ENCODE data around the gene FABP7.
"Not testable (repeated sequence)": the region's sequence is repeated elsewhere in the genome, so short reads cannot be mapped to it uniquely, and the experiment has no call there.

FABP7 gene

DNA sequence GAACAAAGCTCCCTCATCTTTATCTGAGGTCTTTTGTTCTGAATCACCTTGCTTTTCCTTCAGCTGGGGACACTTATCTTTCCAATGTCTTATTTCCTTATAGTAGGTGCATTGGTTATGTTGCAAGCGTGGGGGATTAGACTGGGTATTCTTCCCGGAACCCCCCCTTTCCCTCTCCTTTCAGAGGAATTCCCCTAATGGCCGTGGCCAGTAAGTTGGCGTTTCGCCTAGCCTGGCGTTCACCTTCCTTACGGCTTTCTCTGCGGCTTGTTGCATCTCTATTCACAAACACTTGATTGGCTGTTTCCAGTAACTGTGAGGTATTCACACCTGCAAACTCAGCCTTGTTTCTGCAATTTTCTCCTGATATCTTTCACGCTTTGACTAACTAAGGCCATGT, 32.8 kb upstream of the FABP7 start:
- Histone ChIP-seq H3K27ac (ENCODE audit: low read length) (no peak overlapping the region), H3K4me3 (ENCODE audit: low read length) (no peak overlapping the region), H3K9me3 (ENCODE audit: control insufficient read depth, low read depth, low read length) (no peaks in the 10 kb centered on the region), H3K36me3 (ENCODE audit: control insufficient read depth, low read depth, low read length) (no peaks in the 10 kb centered on the region), H3K4me1 (ENCODE audit: control insufficient read depth, low read depth, low read length) (no peaks in the 10 kb centered on the region), H3K27me3 (ENCODE audit: control insufficient read depth, insufficient read depth, low read length) (no peaks in the 10 kb centered on the region), H3K9ac (ENCODE audit: low read length) (no peak overlapping the region)

GRCh38 chr6:122747573-122747972, 31.9 kb upstream of the FABP7 start:
- Histone ChIP-seq H3K4me1 (ENCODE audit: control insufficient read depth, low read depth, low read length) (peaks cover 5% of the 10 kb centered on the region), H3K27ac (ENCODE audit: low read length) (no peak overlapping the region), H3K4me3 (ENCODE audit: low read length) (no peak overlapping the region), H3K9me3 (ENCODE audit: control insufficient read depth, low read depth, low read length) (no peaks in the 10 kb centered on the region), H3K27me3 (ENCODE audit: control insufficient read depth, insufficient read depth, low read length) (peaks cover 3% of the 10 kb centered on the region), H3K36me3 (ENCODE audit: control insufficient read depth, low read depth, low read length) (no peaks in the 10 kb centered on the region), H3K9ac (ENCODE audit: low read length) (no peak overlapping the region)

DNA sequence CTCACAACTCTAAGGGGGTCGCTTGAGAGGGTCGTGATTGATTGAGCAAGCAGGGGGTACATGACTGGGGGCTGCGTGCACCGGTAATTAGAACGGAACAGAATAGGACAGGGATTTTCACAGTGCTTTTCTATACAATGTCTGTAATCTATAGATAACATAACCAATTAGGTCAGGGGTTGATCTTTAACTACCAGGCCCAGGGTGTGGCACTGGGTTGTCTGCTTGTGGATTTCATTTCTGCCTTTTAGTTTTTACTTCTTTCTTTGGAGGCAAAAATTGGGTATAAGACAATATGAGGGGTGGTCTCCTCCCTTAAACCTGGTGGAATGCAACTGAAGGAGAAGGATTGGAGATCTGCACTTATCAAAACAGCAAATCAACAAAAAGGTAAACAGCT, 30.6 kb upstream of the FABP7 start:
- peaks cover 13% of the 10 kb centered on the region for H3K27me3 ChIP-seq (ENCODE audit: control insufficient read depth, insufficient read depth, low read length)
- H3K4me1 ChIP-seq (ENCODE audit: control insufficient read depth, low read depth, low read length) = peaks cover 19% of the 10 kb centered on the region
- not testable (repeated sequence) for H3K9ac ChIP-seq (ENCODE audit: low read length); H3K4me3 ChIP-seq (ENCODE audit: low read length); H3K9me3 ChIP-seq (ENCODE audit: control insufficient read depth, low read depth, low read length); H3K36me3 ChIP-seq (ENCODE audit: control insufficient read depth, low read depth, low read length); H3K27ac ChIP-seq (ENCODE audit: low read length)

- Histone ChIP-seq H3K4me1 (ENCODE audit: control insufficient read depth, low read depth, low read length) (peaks cover 22% of the 10 kb centered on the region), H3K9me3 (ENCODE audit: control insufficient read depth, low read depth, low read length) (no peaks in the 10 kb centered on the region), H3K36me3 (ENCODE audit: control insufficient read depth, low read depth, low read length) (no peaks in the 10 kb centered on the region), H3K27ac (ENCODE audit: low read length) (no peak overlapping the region), H3K4me3 (ENCODE audit: low read length) (no peak overlapping the region), H3K27me3 (ENCODE audit: control insufficient read depth, insufficient read depth, low read length) (peaks cover 18% of the 10 kb centered on the region), H3K9ac (ENCODE audit: low read length) (no peak overlapping the region)
Observed at GRCh38 chr6:122749451-122750050, 30.0 kb upstream of the FABP7 start.

GRCh38 chr6:122751326-122751725, 28.2 kb upstream of the FABP7 start:
- Histone ChIP-seq H3K4me1 (ENCODE audit: control insufficient read depth, low read depth, low read length) (peaks cover 22% of the 10 kb centered on the region), H3K9ac (ENCODE audit: low read length) (no peak overlapping the region), H3K4me3 (ENCODE audit: low read length) (no peak overlapping the region), H3K9me3 (ENCODE audit: control insufficient read depth, low read depth, low read length) (no peaks in the 10 kb centered on the region), H3K27ac (ENCODE audit: low read length) (no peak overlapping the region), H3K27me3 (ENCODE audit: control insufficient read depth, insufficient read depth, low read length) (peaks cover 29% of the 10 kb centered on the region), H3K36me3 (ENCODE audit: control insufficient read depth, low read depth, low read length) (no peaks in the 10 kb centered on the region)

DNA sequence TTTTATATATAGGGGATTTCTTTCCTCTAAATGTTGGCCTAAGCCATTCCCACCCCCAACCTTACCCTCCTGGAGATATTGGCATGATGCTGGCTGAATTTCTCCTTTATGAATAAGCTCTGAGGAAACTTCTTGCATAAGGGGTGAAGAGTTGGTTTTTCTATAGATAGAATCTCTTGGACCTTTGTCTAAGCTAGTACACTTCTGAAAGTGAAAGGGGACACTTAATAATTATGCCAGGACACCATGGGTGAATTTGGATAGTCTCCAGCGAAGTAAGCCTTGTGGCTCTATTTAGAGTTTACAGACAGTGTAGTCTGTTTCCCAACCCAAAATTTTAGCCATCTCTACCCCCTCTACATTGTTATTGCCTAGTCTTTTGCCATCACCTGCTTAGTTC, 27.1 kb upstream of the FABP7 start:
- Histone ChIP-seq H3K4me1 (ENCODE audit: control insufficient read depth, low read depth, low read length) (peaks cover 22% of the 10 kb centered on the region), H3K27ac (ENCODE audit: low read length) (no peak overlapping the region)

DNA sequence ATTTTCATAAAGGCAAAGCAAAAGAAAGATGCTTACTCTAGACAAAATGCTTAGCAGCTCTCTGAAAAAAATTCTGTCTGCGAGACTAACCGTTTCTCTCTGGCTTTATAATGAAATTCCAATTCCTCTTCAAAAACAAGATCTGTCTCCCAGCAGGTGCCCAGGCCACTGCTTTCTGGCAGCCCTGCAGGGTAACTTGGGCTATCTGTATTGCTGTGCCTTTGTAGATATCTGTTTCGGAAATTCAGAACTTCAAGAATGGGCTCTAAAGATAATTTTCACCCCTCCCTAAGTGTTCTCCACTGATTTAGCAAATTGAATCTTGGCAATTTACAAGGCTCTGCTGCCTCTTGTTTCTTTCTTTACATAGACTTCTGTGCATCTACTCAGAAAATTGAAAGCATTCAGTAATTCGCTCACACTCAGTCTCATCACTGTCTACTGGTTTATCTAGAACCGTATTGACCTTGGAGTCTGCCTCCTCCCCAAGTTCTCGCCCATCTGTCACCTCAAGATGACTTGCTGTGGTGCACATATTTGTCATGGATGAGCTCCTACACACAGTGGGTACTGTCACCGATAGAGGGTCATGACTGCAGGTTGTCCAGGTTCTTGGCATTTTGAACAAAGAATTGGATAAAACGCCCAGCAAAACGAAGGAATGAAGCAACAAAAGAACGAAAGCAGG, 26.4 kb upstream of the FABP7 start:
- H3K4me1 ChIP-seq (ENCODE audit: control insufficient read depth, low read depth, low read length) = peaks cover 22% of the 10 kb centered on the region
- no peaks in the 10 kb centered on the region for H3K9me3 ChIP-seq (ENCODE audit: control insufficient read depth, low read depth, low read length)
- peaks cover 44% of the 10 kb centered on the region for H3K27me3 ChIP-seq (ENCODE audit: control insufficient read depth, insufficient read depth, low read length)
- H3K36me3 ChIP-seq (ENCODE audit: control insufficient read depth, low read depth, low read length) = no peaks in the 10 kb centered on the region
- H3K4me3 ChIP-seq (ENCODE audit: low read length) = no peak overlapping the region
- no peak overlapping the region for H3K9ac ChIP-seq (ENCODE audit: low read length)
- H3K27ac ChIP-seq (ENCODE audit: low read length) = no peak overlapping the region

More for the DNA sequence above, 27.1 kb upstream of the FABP7 start:
- Histone ChIP-seq H3K36me3 (ENCODE audit: control insufficient read depth, low read depth, low read length) (no peaks in the 10 kb centered on the region), H3K27me3 (ENCODE audit: control insufficient read depth, insufficient read depth, low read length) (peaks cover 40% of the 10 kb centered on the region), H3K9me3 (ENCODE audit: control insufficient read depth, low read depth, low read length) (no peaks in the 10 kb centered on the region), H3K4me3 (ENCODE audit: low read length) (no peak overlapping the region), H3K9ac (ENCODE audit: low read length) (no peak overlapping the region)

- no peak overlapping the region for H3K4me3 ChIP-seq (ENCODE audit: low read length)
- H3K27me3 ChIP-seq (ENCODE audit: control insufficient read depth, insufficient read depth, low read length) = peaks cover 48% of the 10 kb centered on the region
- no peaks in the 10 kb centered on the region for H3K36me3 ChIP-seq (ENCODE audit: control insufficient read depth, low read depth, low read length)
- H3K9ac ChIP-seq (ENCODE audit: low read length) = no peak overlapping the region
- peaks cover 22% of the 10 kb centered on the region for H3K4me1 ChIP-seq (ENCODE audit: control insufficient read depth, low read depth, low read length)
- H3K27ac ChIP-seq (ENCODE audit: low read length) = no peak overlapping the region
- no peaks in the 10 kb centered on the region for H3K9me3 ChIP-seq (ENCODE audit: control insufficient read depth, low read depth, low read length)
Observed at GRCh38 chr6:122753688-122754056, 25.8 kb upstream of the FABP7 start.

GRCh38 chr6:122754191-122754731, 25.3 kb upstream of the FABP7 start:
- no peaks in the 10 kb centered on the region for H3K36me3 ChIP-seq (ENCODE audit: control insufficient read depth, low read depth, low read length)
- peaks cover 22% of the 10 kb centered on the region for H3K4me1 ChIP-seq (ENCODE audit: control insufficient read depth, low read depth, low read length)
- peaks cover 48% of the 10 kb centered on the region for H3K27me3 ChIP-seq (ENCODE audit: control insufficient read depth, insufficient read depth, low read length)
- no peak overlapping the region for H3K9ac ChIP-seq (ENCODE audit: low read length)
- no peak overlapping the region for H3K4me3 ChIP-seq (ENCODE audit: low read length)
- H3K27ac ChIP-seq (ENCODE audit: low read length) = no peak overlapping the region
- H3K9me3 ChIP-seq (ENCODE audit: control insufficient read depth, low read depth, low read length) = no peaks in the 10 kb centered on the region

DNA sequence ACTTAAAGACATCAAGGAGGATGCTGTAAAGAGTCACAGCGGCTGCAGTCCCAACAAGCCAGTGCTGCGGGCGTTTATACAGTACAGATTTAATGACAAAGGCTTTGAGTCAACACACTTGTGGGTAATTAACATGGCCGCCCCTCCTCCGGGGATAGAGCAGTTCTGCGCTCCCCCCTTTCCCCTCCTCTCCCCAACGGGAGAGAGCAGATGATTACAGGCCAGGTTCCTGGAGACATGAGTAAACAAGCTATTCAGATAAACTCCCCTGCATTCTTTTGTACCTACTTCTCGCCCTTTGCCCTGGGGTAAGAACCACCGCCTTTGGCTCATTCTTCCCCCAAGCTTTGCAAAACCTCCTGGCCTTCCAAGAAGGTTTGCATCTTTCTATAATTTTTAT, 23.6 kb upstream of the FABP7 start:
- Histone ChIP-seq H3K36me3 (ENCODE audit: control insufficient read depth, low read depth, low read length) (no peaks in the 10 kb centered on the region), H3K9me3 (ENCODE audit: control insufficient read depth, low read depth, low read length) (no peaks in the 10 kb centered on the region), H3K9ac (ENCODE audit: low read length) (no peak overlapping the region)

GRCh38 chr6:122758927-122759334, 20.6 kb upstream of the FABP7 start:
- Histone ChIP-seq H3K27me3 (ENCODE audit: control insufficient read depth, insufficient read depth, low read length) (peaks cover 35% of the 10 kb centered on the region), H3K9me3 (ENCODE audit: control insufficient read depth, low read depth, low read length) (no peaks in the 10 kb centered on the region), H3K36me3 (ENCODE audit: control insufficient read depth, low read depth, low read length) (no peaks in the 10 kb centered on the region), H3K4me1 (ENCODE audit: control insufficient read depth, low read depth, low read length) (peaks cover 4% of the 10 kb centered on the region), H3K27ac (ENCODE audit: low read length) (no peak overlapping the region), H3K9ac (ENCODE audit: low read length) (no peak overlapping the region), H3K4me3 (ENCODE audit: low read length) (no peak overlapping the region)

More for the DNA sequence above, 23.6 kb upstream of the FABP7 start:
- H3K27me3 ChIP-seq (ENCODE audit: control insufficient read depth, insufficient read depth, low read length) = peaks cover 48% of the 10 kb centered on the region
- H3K4me1 ChIP-seq (ENCODE audit: control insufficient read depth, low read depth, low read length) = peaks cover 22% of the 10 kb centered on the region
- no peak overlapping the region for H3K4me3 ChIP-seq (ENCODE audit: low read length)
- no peak overlapping the region for H3K27ac ChIP-seq (ENCODE audit: low read length)

DNA sequence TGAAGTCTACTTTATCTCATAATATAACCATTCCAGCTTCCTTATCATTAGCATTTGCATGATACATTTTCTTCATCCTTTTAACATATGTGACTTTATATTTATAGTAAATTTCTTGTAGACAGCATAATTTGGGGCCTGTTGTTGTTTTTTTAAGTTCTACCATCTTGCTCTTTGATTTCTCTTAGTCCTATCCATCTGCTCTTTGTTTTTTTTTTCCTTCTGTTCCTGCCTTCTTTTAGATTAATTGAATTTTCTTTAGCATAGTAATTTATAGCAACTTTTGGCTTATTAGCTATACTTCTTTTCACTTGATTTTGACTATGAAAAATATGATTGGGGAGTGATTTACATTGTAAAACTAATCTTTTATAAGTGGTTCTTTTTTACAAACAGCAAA, 19.2 kb upstream of the FABP7 start:
- Histone ChIP-seq H3K27me3 (ENCODE audit: control insufficient read depth, insufficient read depth, low read length) (peaks cover 24% of the 10 kb centered on the region), H3K27ac (ENCODE audit: low read length) (no peak overlapping the region), H3K9ac (ENCODE audit: low read length) (no peak overlapping the region)

More for the DNA sequence above, 19.2 kb upstream of the FABP7 start:
- Histone ChIP-seq H3K36me3 (ENCODE audit: control insufficient read depth, low read depth, low read length) (no peaks in the 10 kb centered on the region), H3K4me1 (ENCODE audit: control insufficient read depth, low read depth, low read length) (no peaks in the 10 kb centered on the region), H3K4me3 (ENCODE audit: low read length) (no peak overlapping the region), H3K9me3 (ENCODE audit: control insufficient read depth, low read depth, low read length) (no peaks in the 10 kb centered on the region)

All from iPS-18a (cell line).